K562 (cell line): ENCODE data around the gene NPC1L1. TPM values are rescaled to one million over a fixed set of nuclear protein-coding genes. Genes with fewer than 3 reads are reported as not detected.

ENCODE experiments used
- ATAC-seq: fragments of 200-7000 bp; cut with Tn5 transposase; 3 replicates; pipeline ENCODE4 v1.9.1; 2020; ENCODE audit warnings: moderate library complexity
- BruUV-seq: library from RNA; stranded (reverse); fragments of 400-500 nt; replicated peaks from 2 replicates; lab custom pipeline; 2021; lab: Mats Ljungman, UMichigan
- CTCF ChIA-PET: fragments of 300-600 bp; formaldehyde crosslinking; extraction: SDS; loops from one replicate; lab custom pipeline; 2021; ENCODE audit warnings: low intra/inter-chr PET ratio; lab: Yijun Ruan, JAX
- POLR2A ChIA-PET: fragments of 300-600, 350-650 bp; sonication (Branson Sonifier 250); formaldehyde crosslinking; extraction: SDS; loops from one replicate; lab custom pipeline; 2021; ENCODE audit warnings: antibody characterized with exemption, inconsistent platforms; lab: Yijun Ruan, JAX
- DNase-seq, 4 experiments: peaks; one replicate each; pipeline versions ENCODE4 v3.0.0 to v3.0.0-alpha.2; 2011 to 2018; ENCODE audit warnings: low spot score in 3 of 4, mixed read lengths in 3 of 4; ENCODE audit errors: extremely low read depth in 1 of 4
- FAIRE-seq: peaks from 2 replicates; lab custom pipeline; 2011; peaks lifted over from hg19 to GRCh38; lab: Jason Lieb, UNC
- H2AFZ ChIP-seq: 2 replicates; pipeline ENCODE4 v1.6.0; 2011; ENCODE audit warnings: low read depth, low read length, control low read depth, inconsistent platforms
- H3K27ac ChIP-seq: fragments of 200-600 bp; 3 replicates; pipeline ENCODE4 v1.8.0; 2011; ENCODE audit warnings: low read depth, mild to moderate bottlenecking, control low read depth, inconsistent platforms, low read length, moderate library complexity, mixed read lengths; ENCODE audit errors: extremely low read depth
- H3K27me3 ChIP-seq, 2 experiments: fragments of 300-600 bp in 1 of 2; 2 replicates in 1 of 2; 3 replicates in 1 of 2; pipeline versions ENCODE4 v1.6.0 to v1.8.0; 2011; ENCODE audit warnings: inconsistent platforms in 2 of 2, low read length in 2 of 2, mild to moderate bottlenecking in 1 of 2, mixed read lengths in 1 of 2, moderate library complexity in 1 of 2; ENCODE audit not compliant: control insufficient read depth in 2 of 2, insufficient read depth in 2 of 2
- H3K36me3 ChIP-seq: fragments of 300-600 bp; 3 replicates; pipeline ENCODE4 v1.8.0; 2011; ENCODE audit warnings: mild to moderate bottlenecking, low read length, inconsistent platforms; ENCODE audit not compliant: control insufficient read depth, insufficient read depth
- H3K4me1 ChIP-seq, 2 experiments: fragments of 200-600 bp in 1 of 2; replicated peaks in 1 of 2; 2 replicates in 1 of 2; 3 replicates in 1 of 2; pipeline versions ENCODE4 v1.5.1 to v1.8.0; 2011; ENCODE audit warnings: inconsistent platforms in 2 of 2, low read length in 2 of 2, mild to moderate bottlenecking in 1 of 2, mixed read lengths in 1 of 2, moderate library complexity in 1 of 2; ENCODE audit not compliant: control insufficient read depth in 2 of 2, insufficient read depth in 2 of 2
- H3K4me2 ChIP-seq: 2 replicates; pipeline ENCODE4 v1.6.1; 2011; ENCODE audit warnings: low read length, control low read depth, inconsistent platforms, mixed read lengths; ENCODE audit not compliant: insufficient read depth
- H3K4me3 ChIP-seq: fragments of 200-600 bp; sonication (generic), shearing (Covaris generic); 2 replicates; pipeline ENCODE4 v1.5.1; 2016; ENCODE audit warnings: control low read depth, inconsistent platforms
- H3K79me2 ChIP-seq: fragments of 200-600 bp; 3 replicates; pipeline ENCODE4 v1.8.0; 2011; ENCODE audit warnings: low read length, inconsistent platforms; ENCODE audit not compliant: control insufficient read depth, insufficient read depth
- H3K9ac ChIP-seq, 2 experiments: 2 replicates each; pipeline versions ENCODE4 v1.6.0 to v1.6.1; 2011; ENCODE audit warnings: low read depth in 2 of 2, low read length in 2 of 2, control low read depth in 1 of 2, inconsistent platforms in 1 of 2, mild to moderate bottlenecking in 1 of 2, mixed read lengths in 1 of 2; ENCODE audit not compliant: insufficient read depth in 1 of 2
- H3K9me1 ChIP-seq: one replicate; pipeline ENCODE4 v1.6.0; 2011; ENCODE audit warnings: inconsistent platforms, mild to moderate bottlenecking, low read length, moderate library complexity; ENCODE audit not compliant: control insufficient read depth, insufficient read depth
- H3K9me3 ChIP-seq: replicated peaks from 2 replicates; pipeline ENCODE4 v1.5.1; 2011; ENCODE audit warnings: low read depth, low read length, inconsistent platforms; ENCODE audit not compliant: control insufficient read depth, insufficient read depth
- H4K20me1 ChIP-seq: replicated peaks from 2 replicates; pipeline ENCODE4 v1.6.1; 2011; ENCODE audit warnings: low read length, inconsistent platforms, mixed read lengths; ENCODE audit not compliant: control insufficient read depth, insufficient read depth
- CXXC5 ChIP-seq: fragments of 250-450 bp; sonication (Bioruptor Pico); IDR thresholded peaks from 2 replicates; pipeline ENCODE4 v1.8.0; 2022; ENCODE audit warnings: inconsistent platforms, mild to moderate bottlenecking, moderate library complexity
- ELF4 ChIP-seq: fragments of 450-650 bp; formaldehyde crosslinking; IDR thresholded peaks from 2 replicates; pipeline ENCODE4 v1.4.0; 2022; ENCODE audit warnings: missing genetic modification characterization
- FOS ChIP-seq: IDR thresholded peaks from 3 replicates; pipeline ENCODE4 v1.6.1; 2011; ENCODE audit not compliant: insufficient read length; ENCODE audit errors: extremely low read depth
- RAD21 ChIP-seq, 2 experiments: fragments of 250-450 bp in 1 of 2; fragments of 450-650 bp in 1 of 2; sonication (Bioruptor Pico) in 1 of 2; formaldehyde crosslinking in 1 of 2; IDR thresholded peaks in 1 of 2; conservative IDR thresholded peaks in 1 of 2; 2 replicates each; pipeline versions ENCODE4 v1.4.0 to v1.8.0; 2020 to 2022; ENCODE audit warnings: mild to moderate bottlenecking in 2 of 2, moderate library complexity in 1 of 2
- SMARCB1 ChIP-seq: IDR thresholded peaks from 2 replicates; pipeline ENCODE4 v1.6.1; 2011; ENCODE audit warnings: improper control_type of control experiment, low read depth; ENCODE audit not compliant: insufficient read length
- SNRNP70 ChIP-seq: fragments of 200-400 bp; formaldehyde crosslinking; optimal IDR thresholded peaks from 2 replicates; pipeline ENCODE3; 2017; ENCODE audit warnings: low read depth, low read length
- ZNF184 ChIP-seq: sonication (generic); formaldehyde crosslinking; IDR thresholded peaks from 2 replicates; pipeline ENCODE4 v1.5.0; 2020; ENCODE audit warnings: missing genetic modification reagents
- ZNF584 ChIP-seq: fragments of 200-800 bp; sonication (Bioruptor generic); IDR thresholded peaks from 2 replicates; pipeline ENCODE4 v1.6.1; 2016; ENCODE audit warnings: low read depth, mild to moderate bottlenecking, missing genetic modification characterization, missing compliant biosample characterization
- WGBS: fragments of 100-300 bp; shearing (Covaris generic); methylation state at CpG from one replicate; pipeline ENCODE4 v1.1.6; 2016; ENCODE audit warnings: low coverage, mixed read lengths; ENCODE audit not compliant: insufficient coverage; ENCODE audit errors: missing lambda C conversion rate; 5-methylcytosine and 5-hydroxymethylcytosine counted together
- in situ Hi-C: fragments of 300-500 bp; cut with MboI; formaldehyde crosslinking; loops from 4 replicates; pipeline ENCODE4 v1.15.0; 2018; ENCODE audit warnings: inconsistent platforms, mixed read lengths
- intact Hi-C: fragments of 100-400 bp; cut with micrococcal nuclease; formaldehyde crosslinking; loops from 2 replicates; pipeline ENCODE4 v1.14.2; 2022
- polyA plus RNA-seq, 8 experiments: library from polyadenylated mRNA; depleted of rRNA in 4 of 8; stranded (reverse) in 5 of 8; unstranded in 3 of 8; fragments of >200 nt; fragmentation: Nextera tagmentation in 2 of 8; fragmentation: Illumina TruSeq in 1 of 8; extraction: Ambion mirVana in 2 of 8; extraction: Trizol in 1 of 8; gene quantifications; 2 replicates each; pipeline versions ENCODE4 v1.2.1 to v1.2.3, GENCODE V29; 2011 to 2014; ENCODE audit warnings: inconsistent platforms in 1 of 8, missing spikeins in 1 of 8
- total RNA-seq, 7 experiments: library from RNA; depleted of rRNA in 6 of 7; stranded (reverse); fragments of >200 nt in 6 of 7; fragmentation: Illumina TruSeq in 2 of 7; extraction: Trizol in 2 of 7; gene quantifications; 2 replicates each; pipeline versions ENCODE4 v1.2.1 to v1.2.3, GENCODE V29; 2011 to 2021; ENCODE audit warnings: low replicate concordance in 1 of 7
- TF ChIP-seq, protein P1 (sequence below): fragments of 200-800 bp; sonication (Bioruptor generic); IDR thresholded peaks from 2 replicates; pipeline ENCODE4 v1.6.1; 2016; ENCODE audit warnings: missing genetic modification characterization, missing compliant biosample characterization
- TF ChIP-seq, protein P2 (sequence below), 2 experiments: IDR thresholded peaks in 1 of 2; conservative IDR thresholded peaks in 1 of 2; 2 replicates each; pipeline ENCODE4 v1.6.1; 2016; ENCODE audit warnings: low read depth in 2 of 2, mild to moderate bottlenecking in 1 of 2, missing compliant biosample characterization in 1 of 2, missing genetic modification characterization in 1 of 2, moderate library complexity in 1 of 2
- TF ChIP-seq, protein P3 (sequence below): sonication (generic); formaldehyde crosslinking; IDR thresholded peaks from 2 replicates; pipeline ENCODE4 v1.8.1; 2022; ENCODE audit warnings: missing genetic modification reagents

Gene NPC1L1
- total and polyA plus RNA-seq, 9 of the 15 experiments (the other 6 are each of a cell fraction or from before 2014, with no cell fraction given), result 0.01 to 0.18 (median 0.07) TPM; not detected in 4

DNA sequence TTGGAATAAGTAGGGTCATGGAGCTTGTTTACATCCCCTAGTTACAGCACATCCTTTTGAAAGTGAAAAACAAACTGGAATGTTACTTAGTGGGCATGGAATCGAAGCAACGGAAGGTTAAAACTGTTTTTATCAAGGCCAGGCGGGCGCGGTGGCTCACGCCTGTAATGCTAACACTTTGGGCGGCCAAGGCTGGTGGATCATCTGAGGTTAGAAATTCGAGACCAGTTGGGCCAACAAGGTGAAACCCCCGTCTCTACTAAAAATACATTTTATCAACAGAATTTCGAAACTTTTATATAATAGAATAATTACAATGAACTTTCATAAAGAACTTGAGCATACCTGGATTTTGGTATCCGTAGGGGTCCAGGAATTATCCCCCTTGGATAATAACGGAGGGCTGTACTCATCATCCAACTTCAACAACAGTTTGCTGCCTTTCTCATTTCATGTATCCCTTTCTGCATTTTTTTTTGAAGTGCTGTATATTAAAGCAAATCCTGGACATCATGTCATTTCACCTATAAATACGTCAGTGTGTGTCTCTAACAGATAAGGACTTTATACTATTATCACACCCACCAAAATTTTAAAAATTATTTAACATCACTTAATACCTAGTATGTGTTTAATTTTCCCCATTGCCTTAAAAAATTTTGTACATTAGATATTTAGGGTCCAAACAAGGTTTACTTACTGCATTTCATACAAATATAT is 42.2 kb upstream of the NPC1L1 start:
- H3K27me3 ChIP-seq, result no peaks in the 10 kb centered on the region
- ChIA-PET CTCF (no interaction called here), POLR2A (interaction anchor here (0.6 to 2.4 kb wide), 7 partner anchors 8 to 401 kb away, joined by 3 to 14 read pairs (median 6); partner anchors contain the start of gene OGDH)
- no peaks in the 10 kb centered on the region for H3K9me3 ChIP-seq
- H3K4me3 ChIP-seq, result peak overlapping the region; percentile 81
- peak overlapping the region; percentile 85 to 96; a peak in 3 of 4 replicates for H3K9ac ChIP-seq
- ATAC-seq (no peak), FAIRE-seq (no peak), DNase-seq (no peak)
- H3K4me1 ChIP-seq, result peaks cover 9 to 25% of the 10 kb centered on the region in 2 experiments; a peak in 4 of 5 replicates
- H3K79me2 ChIP-seq, result peaks cover 25% of the 10 kb centered on the region
- in situ Hi-C loops, result no loop called here
- BruUV-seq, result no TSS peak
- H3K9me1 ChIP-seq, result no peaks in the 10 kb centered on the region
- no peak overlapping the region; the same call in 2 of the 3 replicates for H3K27ac ChIP-seq
- H2AFZ ChIP-seq, result peak overlapping the region; percentile 98
- peak overlapping the region; percentile 91 for H3K4me2 ChIP-seq
- WGBS, result 85% methylated on average over 13 of the region's 13 CpGs
- H4K20me1 ChIP-seq, result no peaks in the 10 kb centered on the region
- H3K36me3 ChIP-seq, result peaks cover 26% of the 10 kb centered on the region; the same call in 2 of the 3 replicates
- intact Hi-C loops, result loop anchor here (5.0 kb wide), 1 partner anchor 214 kb away; the partner anchor contains the start of gene PPIA
- TF ChIP-seq, protein P1, sequence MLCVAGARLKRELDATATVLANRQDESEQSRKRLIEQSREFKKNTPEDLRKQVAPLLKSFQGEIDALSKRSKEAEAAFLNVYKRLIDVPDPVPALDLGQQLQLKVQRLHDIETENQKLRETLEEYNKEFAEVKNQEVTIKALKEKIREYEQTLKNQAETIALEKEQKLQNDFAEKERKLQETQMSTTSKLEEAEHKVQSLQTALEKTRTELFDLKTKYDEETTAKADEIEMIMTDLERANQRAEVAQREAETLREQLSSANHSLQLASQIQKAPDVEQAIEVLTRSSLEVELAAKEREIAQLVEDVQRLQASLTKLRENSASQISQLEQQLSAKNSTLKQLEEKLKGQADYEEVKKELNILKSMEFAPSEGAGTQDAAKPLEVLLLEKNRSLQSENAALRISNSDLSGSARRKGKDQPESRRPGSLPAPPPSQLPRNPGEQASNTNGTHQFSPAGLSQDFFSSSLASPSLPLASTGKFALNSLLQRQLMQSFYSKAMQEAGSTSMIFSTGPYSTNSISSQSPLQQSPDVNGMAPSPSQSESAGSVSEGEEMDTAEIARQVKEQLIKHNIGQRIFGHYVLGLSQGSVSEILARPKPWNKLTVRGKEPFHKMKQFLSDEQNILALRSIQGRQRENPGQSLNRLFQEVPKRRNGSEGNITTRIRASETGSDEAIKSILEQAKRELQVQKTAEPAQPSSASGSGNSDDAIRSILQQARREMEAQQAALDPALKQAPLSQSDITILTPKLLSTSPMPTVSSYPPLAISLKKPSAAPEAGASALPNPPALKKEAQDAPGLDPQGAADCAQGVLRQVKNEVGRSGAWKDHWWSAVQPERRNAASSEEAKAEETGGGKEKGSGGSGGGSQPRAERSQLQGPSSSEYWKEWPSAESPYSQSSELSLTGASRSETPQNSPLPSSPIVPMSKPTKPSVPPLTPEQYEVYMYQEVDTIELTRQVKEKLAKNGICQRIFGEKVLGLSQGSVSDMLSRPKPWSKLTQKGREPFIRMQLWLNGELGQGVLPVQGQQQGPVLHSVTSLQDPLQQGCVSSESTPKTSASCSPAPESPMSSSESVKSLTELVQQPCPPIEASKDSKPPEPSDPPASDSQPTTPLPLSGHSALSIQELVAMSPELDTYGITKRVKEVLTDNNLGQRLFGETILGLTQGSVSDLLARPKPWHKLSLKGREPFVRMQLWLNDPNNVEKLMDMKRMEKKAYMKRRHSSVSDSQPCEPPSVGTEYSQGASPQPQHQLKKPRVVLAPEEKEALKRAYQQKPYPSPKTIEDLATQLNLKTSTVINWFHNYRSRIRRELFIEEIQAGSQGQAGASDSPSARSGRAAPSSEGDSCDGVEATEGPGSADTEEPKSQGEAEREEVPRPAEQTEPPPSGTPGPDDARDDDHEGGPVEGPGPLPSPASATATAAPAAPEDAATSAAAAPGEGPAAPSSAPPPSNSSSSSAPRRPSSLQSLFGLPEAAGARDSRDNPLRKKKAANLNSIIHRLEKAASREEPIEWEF, result no peak
- TF ChIP-seq CXXC5 (CRISPR knock-in tag) (no peak), ZNF584 (CRISPR knock-in tag) (no peak), SNRNP70 (no peak), ZNF184 (no peak), ELF4 (CRISPR knock-in tag) (no peak), FOS (no peak), RAD21 (CRISPR knock-in tag; conservative IDR thresholded peaks at IDR 0.05 in 1 of 2, IDR thresholded peaks at IDR 0.05 in 1 of 2) (no peak), SMARCB1 (no peak)
- TF ChIP-seq, protein P2, sequence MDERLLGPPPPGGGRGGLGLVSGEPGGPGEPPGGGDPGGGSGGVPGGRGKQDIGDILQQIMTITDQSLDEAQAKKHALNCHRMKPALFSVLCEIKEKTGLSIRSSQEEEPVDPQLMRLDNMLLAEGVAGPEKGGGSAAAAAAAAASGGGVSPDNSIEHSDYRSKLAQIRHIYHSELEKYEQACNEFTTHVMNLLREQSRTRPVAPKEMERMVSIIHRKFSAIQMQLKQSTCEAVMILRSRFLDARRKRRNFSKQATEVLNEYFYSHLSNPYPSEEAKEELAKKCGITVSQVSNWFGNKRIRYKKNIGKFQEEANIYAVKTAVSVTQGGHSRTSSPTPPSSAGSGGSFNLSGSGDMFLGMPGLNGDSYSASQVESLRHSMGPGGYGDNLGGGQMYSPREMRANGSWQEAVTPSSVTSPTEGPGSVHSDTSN (CRISPR knock-in tag; IDR thresholded peaks at IDR 0.05; ENCODE audit: low read depth), result no peak
- TF ChIP-seq, protein P2 (tag; conservative IDR thresholded peaks at IDR 0.05; ENCODE audit: low read depth), result no peak
- TF ChIP-seq, protein P3, sequence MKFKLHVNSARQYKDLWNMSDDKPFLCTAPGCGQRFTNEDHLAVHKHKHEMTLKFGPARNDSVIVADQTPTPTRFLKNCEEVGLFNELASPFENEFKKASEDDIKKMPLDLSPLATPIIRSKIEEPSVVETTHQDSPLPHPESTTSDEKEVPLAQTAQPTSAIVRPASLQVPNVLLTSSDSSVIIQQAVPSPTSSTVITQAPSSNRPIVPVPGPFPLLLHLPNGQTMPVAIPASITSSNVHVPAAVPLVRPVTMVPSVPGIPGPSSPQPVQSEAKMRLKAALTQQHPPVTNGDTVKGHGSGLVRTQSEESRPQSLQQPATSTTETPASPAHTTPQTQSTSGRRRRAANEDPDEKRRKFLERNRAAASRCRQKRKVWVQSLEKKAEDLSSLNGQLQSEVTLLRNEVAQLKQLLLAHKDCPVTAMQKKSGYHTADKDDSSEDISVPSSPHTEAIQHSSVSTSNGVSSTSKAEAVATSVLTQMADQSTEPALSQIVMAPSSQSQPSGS (CRISPR knock-in tag), result no peak
